ENCODE results near the gene MRPL38.
A peak's percentile ranks its signal among the peaks of the same experiment; 100 is the strongest.

MRPL38 gene

DNA sequence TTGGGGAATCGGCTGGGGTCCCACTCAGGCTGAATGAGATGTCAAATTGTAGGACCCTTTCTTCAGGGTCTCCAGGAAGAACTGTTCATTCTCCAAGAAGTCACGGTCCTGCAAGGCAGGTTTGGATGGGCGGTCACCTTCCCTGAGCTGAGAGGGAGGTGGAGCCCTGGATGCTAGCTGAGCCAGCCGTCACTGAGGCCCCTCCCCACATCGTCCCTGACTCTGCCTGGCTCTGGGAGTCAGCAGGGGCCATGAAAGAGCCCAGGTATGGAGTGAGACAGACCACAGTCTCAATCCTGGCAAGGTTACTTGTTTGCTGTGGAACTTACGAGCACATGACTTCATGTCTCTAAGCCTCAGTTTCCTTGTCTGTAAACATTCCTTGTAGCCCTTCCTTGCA, 6.0 kb upstream of the MRPL38 start:
- H3K36me3 Mint-ChIP-seq (ENCODE audit: low read depth) = no peaks in the 10 kb centered on the region
- DNase-seq = peak; percentile 36
- peaks cover 3% of the 10 kb centered on the region for H3K4me1 Mint-ChIP-seq
- no peak overlapping the region for H3K27ac Mint-ChIP-seq
- no peak overlapping the region for H3K4me3 Mint-ChIP-seq
- no peaks in the 10 kb centered on the region for H3K27me3 Mint-ChIP-seq (ENCODE audit: low read depth, poor library complexity)
- no peaks in the 10 kb centered on the region for H3K9me3 Mint-ChIP-seq
- TF ChIP-seq, protein P1, sequence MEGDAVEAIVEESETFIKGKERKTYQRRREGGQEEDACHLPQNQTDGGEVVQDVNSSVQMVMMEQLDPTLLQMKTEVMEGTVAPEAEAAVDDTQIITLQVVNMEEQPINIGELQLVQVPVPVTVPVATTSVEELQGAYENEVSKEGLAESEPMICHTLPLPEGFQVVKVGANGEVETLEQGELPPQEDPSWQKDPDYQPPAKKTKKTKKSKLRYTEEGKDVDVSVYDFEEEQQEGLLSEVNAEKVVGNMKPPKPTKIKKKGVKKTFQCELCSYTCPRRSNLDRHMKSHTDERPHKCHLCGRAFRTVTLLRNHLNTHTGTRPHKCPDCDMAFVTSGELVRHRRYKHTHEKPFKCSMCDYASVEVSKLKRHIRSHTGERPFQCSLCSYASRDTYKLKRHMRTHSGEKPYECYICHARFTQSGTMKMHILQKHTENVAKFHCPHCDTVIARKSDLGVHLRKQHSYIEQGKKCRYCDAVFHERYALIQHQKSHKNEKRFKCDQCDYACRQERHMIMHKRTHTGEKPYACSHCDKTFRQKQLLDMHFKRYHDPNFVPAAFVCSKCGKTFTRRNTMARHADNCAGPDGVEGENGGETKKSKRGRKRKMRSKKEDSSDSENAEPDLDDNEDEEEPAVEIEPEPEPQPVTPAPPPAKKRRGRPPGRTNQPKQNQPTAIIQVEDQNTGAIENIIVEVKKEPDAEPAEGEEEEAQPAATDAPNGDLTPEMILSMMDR (IDR thresholded peaks at IDR 0.05) = no peak

- Mint-ChIP-seq H3K36me3 (ENCODE audit: low read depth) (no peaks in the 10 kb centered on the region), H3K27me3 (ENCODE audit: low read depth, poor library complexity) (no peaks in the 10 kb centered on the region), H3K4me1 (peaks cover 3% of the 10 kb centered on the region), H3K9me3 (no peaks in the 10 kb centered on the region), H3K4me3 (no peak overlapping the region), H3K27ac (no peak overlapping the region)
- no peak for DNase-seq
- TF ChIP-seq, protein P1 (IDR thresholded peaks at IDR 0.05) = no peak
Measured at GRCh38 chr17:75909812-75910274, 5.2 kb upstream of the MRPL38 start.

DNA sequence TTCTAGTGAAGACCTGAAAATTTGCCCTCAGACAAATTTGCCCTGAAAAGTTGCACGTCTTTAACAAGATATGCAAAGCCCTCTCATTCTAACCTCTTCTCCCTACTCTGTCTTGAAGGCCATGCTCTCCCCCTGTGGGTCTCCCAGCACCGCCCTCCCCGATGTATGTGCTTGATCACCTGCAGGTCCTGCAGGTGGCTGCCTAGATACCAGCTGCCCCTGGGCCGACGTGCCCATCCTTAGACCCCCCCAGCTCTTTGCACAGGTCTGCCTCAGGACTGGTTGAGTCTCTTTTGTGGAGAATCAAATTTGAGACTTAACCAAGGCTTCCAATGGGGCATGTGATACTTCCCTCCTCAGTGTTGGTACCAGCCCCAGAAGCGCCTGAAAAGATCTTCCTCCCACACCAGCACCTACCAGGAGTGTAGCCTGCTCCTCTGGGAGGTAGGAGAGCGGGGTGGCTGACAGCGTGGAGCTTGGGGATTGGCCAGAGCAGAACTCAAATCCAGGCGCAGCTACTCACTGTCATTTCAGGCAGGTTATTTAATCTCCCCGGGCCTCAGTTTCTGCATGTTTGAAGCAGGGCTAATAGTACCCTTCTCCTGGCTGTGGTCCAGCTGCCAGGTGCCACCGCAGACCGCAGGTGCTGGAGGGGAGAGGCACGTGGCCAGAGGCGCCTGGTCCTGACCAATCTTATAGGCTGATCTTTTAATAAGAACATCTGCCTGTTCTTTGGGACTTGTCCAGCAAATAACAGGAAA, 4.5 kb upstream of the MRPL38 start:
- H3K9me3 Mint-ChIP-seq = no peaks in the 10 kb centered on the region
- TF ChIP-seq, protein P1 (IDR thresholded peaks at IDR 0.05) = no peak
- H3K27me3 Mint-ChIP-seq (ENCODE audit: low read depth, poor library complexity) = no peaks in the 10 kb centered on the region
- no peak for DNase-seq
- no peak overlapping the region for H3K4me3 Mint-ChIP-seq
- peaks cover 4% of the 10 kb centered on the region for H3K4me1 Mint-ChIP-seq
- H3K27ac Mint-ChIP-seq = peak overlapping the region; percentile 37
- H3K36me3 Mint-ChIP-seq (ENCODE audit: low read depth) = no peaks in the 10 kb centered on the region

DNA sequence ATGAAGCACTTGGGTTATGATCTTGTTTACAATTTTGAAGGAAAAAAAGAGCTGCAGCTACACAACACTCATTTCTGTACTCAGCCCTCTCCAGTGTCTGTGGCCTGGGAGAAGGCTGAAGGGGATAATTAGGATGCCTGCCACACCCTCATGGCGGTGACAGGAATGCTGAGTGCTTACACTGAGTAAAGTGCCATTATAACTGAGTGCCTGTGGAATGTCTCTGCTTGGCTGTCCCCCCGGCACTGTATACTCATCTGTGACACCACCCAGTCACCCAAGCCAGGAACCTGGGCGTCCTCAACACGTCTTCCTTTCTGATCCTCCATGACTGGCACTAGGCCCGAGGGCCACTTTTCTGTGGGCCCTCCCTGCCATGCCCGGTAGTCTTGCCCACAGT, 3.5 kb upstream of the MRPL38 start:
- Mint-ChIP-seq H3K4me3 (no peak overlapping the region), H3K27me3 (ENCODE audit: low read depth, poor library complexity) (no peaks in the 10 kb centered on the region), H3K9me3 (no peaks in the 10 kb centered on the region), H3K4me1 (peaks cover 8% of the 10 kb centered on the region), H3K36me3 (ENCODE audit: low read depth) (no peaks in the 10 kb centered on the region), H3K27ac (no peak overlapping the region)
- no peak for DNase-seq
- TF ChIP-seq, protein P1 (IDR thresholded peaks at IDR 0.05) = no peak

DNA sequence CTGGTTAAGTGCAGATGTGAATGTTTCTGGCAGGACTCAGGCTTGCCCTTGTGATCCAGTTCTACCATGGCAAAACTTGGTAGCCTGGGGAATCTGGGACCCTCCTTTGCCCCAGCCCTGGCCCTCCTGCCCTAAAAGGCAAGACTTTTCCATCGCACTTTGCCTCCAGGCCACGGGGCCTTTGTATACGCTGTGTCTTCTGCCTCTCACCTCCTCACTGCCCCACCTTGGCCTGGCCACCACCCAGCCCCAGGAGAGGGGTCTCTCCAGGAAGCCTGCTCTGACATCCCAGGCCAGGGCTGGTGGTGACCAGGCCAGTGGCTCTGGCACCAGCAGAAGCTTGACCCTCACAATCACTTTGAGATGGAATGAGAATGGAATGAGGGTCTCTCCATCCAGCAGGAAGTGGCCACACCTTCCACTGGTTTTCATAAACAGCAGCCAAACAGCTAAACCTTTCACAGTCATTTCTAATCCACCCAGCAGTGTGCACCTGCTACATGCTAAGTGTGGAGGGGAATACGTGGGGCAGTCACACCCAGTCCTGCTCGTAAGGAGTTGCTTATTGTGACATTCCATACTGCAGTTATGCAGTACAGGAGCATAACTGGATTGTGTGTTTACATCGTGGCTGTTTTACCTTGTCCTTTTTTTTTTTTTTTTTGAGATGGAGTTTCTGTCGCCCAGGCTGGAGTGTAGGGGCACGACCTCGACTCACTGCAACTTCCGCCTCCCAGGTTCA, 1.6 kb upstream of the MRPL38 start:
- no peak overlapping the region for H3K27ac Mint-ChIP-seq
- no peaks in the 10 kb centered on the region for H3K27me3 Mint-ChIP-seq (ENCODE audit: low read depth, poor library complexity)
- H3K36me3 Mint-ChIP-seq (ENCODE audit: low read depth) = no peaks in the 10 kb centered on the region
- DNase-seq = no peak
- H3K9me3 Mint-ChIP-seq = no peaks in the 10 kb centered on the region
- no peak overlapping the region for H3K4me3 Mint-ChIP-seq
- TF ChIP-seq, protein P1 (IDR thresholded peaks at IDR 0.05) = no peak
- peaks cover 8% of the 10 kb centered on the region for H3K4me1 Mint-ChIP-seq

All from nephron progenitor cell (in vitro differentiated cells).